Measurements from ENCODE around the gene C10orf67. TPM values are rescaled to one million over a fixed set of nuclear protein-coding genes. Genes with fewer than 3 reads are reported as not detected.

C10orf67 gene
- total RNA-seq, 1 donor = not detected

- Histone ChIP-seq H3K4me2 (ENCODE audit: insufficient read depth, low read length) (no peak overlapping the region), H3K27me3 (ENCODE audit: insufficient read depth, low read length) (no peaks in the 10 kb centered on the region), H3K9me3 (ENCODE audit: low read depth, low read length) (no peaks in the 10 kb centered on the region), H2AFZ (ENCODE audit: low read length) (no peak overlapping the region), H3K36me3 (ENCODE audit: insufficient read depth, low read length) (no peaks in the 10 kb centered on the region), H3K27ac (ENCODE audit: low read depth, low read length) (no peak overlapping the region), H3K79me2 (ENCODE audit: insufficient read depth, low read length) (no peaks in the 10 kb centered on the region), H3K4me1 (ENCODE audit: insufficient read depth, low read length) (no peaks in the 10 kb centered on the region), H4K20me1 (ENCODE audit: insufficient read depth, low read length) (no peaks in the 10 kb centered on the region), H3K4me3 (ENCODE audit: insufficient read depth, low read length) (no peak overlapping the region)
- no peak for DNase-seq (ENCODE audit: insufficient read length, low spot score, missing footprints)
- TF ChIP-seq CTCF (IDR thresholded peaks at IDR 0.05; ENCODE audit: extremely low read depth, low read depth, low read length) = no peak
Observed at GRCh38 chr10:23326544-23327307, 17.9 kb downstream of the C10orf67 start.

GRCh38 chr10:23325132-23325531 is 19.5 kb downstream of the C10orf67 start:
- H3K4me2 ChIP-seq (ENCODE audit: insufficient read depth, low read length) = no peak overlapping the region
- no peaks in the 10 kb centered on the region for H3K79me2 ChIP-seq (ENCODE audit: insufficient read depth, low read length)
- TF ChIP-seq CTCF (IDR thresholded peaks at IDR 0.05; ENCODE audit: extremely low read depth, low read depth, low read length) = no peak
- no peaks in the 10 kb centered on the region for H3K36me3 ChIP-seq (ENCODE audit: insufficient read depth, low read length)
- no peaks in the 10 kb centered on the region for H3K27me3 ChIP-seq (ENCODE audit: insufficient read depth, low read length)
- no peaks in the 10 kb centered on the region for H3K4me1 ChIP-seq (ENCODE audit: insufficient read depth, low read length)
- H3K9me3 ChIP-seq (ENCODE audit: low read depth, low read length) = no peaks in the 10 kb centered on the region
- H3K27ac ChIP-seq (ENCODE audit: low read depth, low read length) = no peak overlapping the region
- H4K20me1 ChIP-seq (ENCODE audit: insufficient read depth, low read length) = no peaks in the 10 kb centered on the region
- DNase-seq (ENCODE audit: insufficient read length, low spot score, missing footprints) = no peak
- H3K4me3 ChIP-seq (ENCODE audit: insufficient read depth, low read length) = no peak overlapping the region
- H2AFZ ChIP-seq (ENCODE audit: low read length) = no peak overlapping the region

- Histone ChIP-seq H3K27ac (ENCODE audit: low read depth, low read length) (no peak overlapping the region), H3K27me3 (ENCODE audit: insufficient read depth, low read length) (no peaks in the 10 kb centered on the region), H4K20me1 (ENCODE audit: insufficient read depth, low read length) (no peaks in the 10 kb centered on the region), H3K9me3 (ENCODE audit: low read depth, low read length) (no peaks in the 10 kb centered on the region), H3K36me3 (ENCODE audit: insufficient read depth, low read length) (no peaks in the 10 kb centered on the region), H3K4me3 (ENCODE audit: insufficient read depth, low read length) (no peak overlapping the region), H3K4me2 (ENCODE audit: insufficient read depth, low read length) (no peak overlapping the region), H3K79me2 (ENCODE audit: insufficient read depth, low read length) (no peaks in the 10 kb centered on the region), H2AFZ (ENCODE audit: low read length) (no peak overlapping the region), H3K4me1 (ENCODE audit: insufficient read depth, low read length) (no peaks in the 10 kb centered on the region)
- no peak for TF ChIP-seq CTCF (IDR thresholded peaks at IDR 0.05; ENCODE audit: extremely low read depth, low read depth, low read length)
- DNase-seq (ENCODE audit: insufficient read length, low spot score, missing footprints) = no peak
Observed at GRCh38 chr10:23324351-23324750, 20.2 kb downstream of the C10orf67 start.

- Histone ChIP-seq H3K36me3 (ENCODE audit: insufficient read depth, low read length) (no peaks in the 10 kb centered on the region), H3K27me3 (ENCODE audit: insufficient read depth, low read length) (no peaks in the 10 kb centered on the region), H3K4me2 (ENCODE audit: insufficient read depth, low read length) (no peak overlapping the region), H2AFZ (ENCODE audit: low read length) (no peak overlapping the region), H3K4me1 (ENCODE audit: insufficient read depth, low read length) (no peaks in the 10 kb centered on the region), H4K20me1 (ENCODE audit: insufficient read depth, low read length) (no peaks in the 10 kb centered on the region), H3K79me2 (ENCODE audit: insufficient read depth, low read length) (no peaks in the 10 kb centered on the region), H3K9me3 (ENCODE audit: low read depth, low read length) (no peaks in the 10 kb centered on the region), H3K27ac (ENCODE audit: low read depth, low read length) (no peak overlapping the region), H3K4me3 (ENCODE audit: insufficient read depth, low read length) (no peak overlapping the region)
- no peak for DNase-seq (ENCODE audit: insufficient read length, low spot score, missing footprints)
- no peak for TF ChIP-seq CTCF (IDR thresholded peaks at IDR 0.05; ENCODE audit: extremely low read depth, low read depth, low read length)
Observed at GRCh38 chr10:23322082-23322481, 22.5 kb downstream of the C10orf67 start.
